A673 (cell line): Measurements from ENCODE around the gene CDYL2.

Experiments used
- CTCF ChIP-seq: fragments of 300-800, 200-600 bp; sonication (generic); conservative IDR thresholded peaks from 2 replicates; pipeline ENCODE4 v1.5.1; 2017; ENCODE audit warnings: low read depth, mild to moderate bottlenecking, antibody characterized with exemption, low read length, moderate library complexity, mixed read lengths
- EZH2 ChIP-seq: fragments of 200-600 bp; sonication (generic); IDR thresholded peaks from 2 replicates; pipeline ENCODE4 v1.6.1; 2017; ENCODE audit warnings: borderline replicate concordance, low read depth, mild to moderate bottlenecking, mixed read lengths, antibody characterized with exemption, low read length; ENCODE audit not compliant: poor library complexity, severe bottlenecking

DNA sequence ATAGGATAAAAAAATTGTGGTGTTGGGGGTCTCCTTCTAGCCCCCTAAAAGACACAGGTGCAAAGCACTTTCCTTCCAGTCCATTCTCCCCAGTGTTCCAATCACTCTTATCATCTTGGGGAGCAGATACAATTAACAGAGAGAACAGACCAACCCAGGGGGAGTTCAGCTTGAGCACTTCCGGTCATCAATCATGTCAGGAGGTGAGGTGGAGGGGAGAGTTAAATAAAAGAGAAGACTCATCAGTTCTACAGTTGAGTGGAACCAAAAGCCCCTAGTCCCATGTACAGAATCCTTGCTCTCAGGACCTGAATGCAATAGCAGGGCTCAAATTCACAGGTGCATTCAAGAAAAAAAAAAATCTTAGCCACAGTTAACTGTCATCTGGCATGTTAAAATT lies 141.3 kb downstream of the CDYL2 start:
- TF ChIP-seq CTCF, result no peak
- no peak for TF ChIP-seq EZH2
